Kidney (tissue), 14 donors: Measurements from ENCODE around the gene LY86. TPM values are rescaled to one million over a fixed set of nuclear protein-coding genes. Genes with fewer than 3 reads are reported as not detected.
"Not testable (repeated sequence)": the region's sequence is repeated elsewhere in the genome, so short reads cannot be mapped to it uniquely, and the experiment has no call there.

Source experiments
- DNase-seq, 5 donors: peaks; one replicate each; pipeline ENCODE4 v3.0.0-alpha.2; 2013 to 2020
- FAIRE-seq: peaks from 2 replicates; lab custom pipeline; 2012; peaks lifted over from hg19 to GRCh38; lab: Jason Lieb, UNC
- H3K27ac ChIP-seq, 2 donors: one replicate each; pipeline ENCODE4 v1.7.0; 2013; ENCODE audit warnings: low read depth in 2 of 2, low read length in 2 of 2, inconsistent platforms in 1 of 2
- H3K27me3 ChIP-seq: one replicate; pipeline ENCODE4 v1.7.1; 2013; ENCODE audit warnings: low read length, inconsistent platforms; ENCODE audit not compliant: control insufficient read depth, insufficient read depth
- H3K36me3 ChIP-seq, 3 donors: one replicate each; pipeline versions ENCODE4 v1.7.0 to v1.7.1; 2013; ENCODE audit warnings: low read length in 3 of 3, control low read depth in 1 of 3, inconsistent platforms in 1 of 3; ENCODE audit not compliant: insufficient read depth in 3 of 3, control insufficient read depth in 2 of 3
- H3K4me1 ChIP-seq, 3 donors: one replicate each; pipeline versions ENCODE4 v1.7.0 to v1.7.1; 2013; ENCODE audit warnings: low read length in 3 of 3, inconsistent platforms in 1 of 3, low read depth in 1 of 3; ENCODE audit not compliant: control insufficient read depth in 2 of 3, insufficient read depth in 2 of 3
- H3K4me3 ChIP-seq, 3 donors: one replicate each; pipeline versions ENCODE4 v1.7.0 to v1.8.1; 2013; ENCODE audit warnings: low read length in 3 of 3, control low read depth in 1 of 3, inconsistent platforms in 1 of 3
- H3K9ac ChIP-seq, 3 donors: one replicate each; pipeline versions ENCODE4 v1.7.0 to v1.7.1; 2013; ENCODE audit warnings: low read length in 3 of 3, control low read depth in 1 of 3, inconsistent platforms in 1 of 3
- H3K9me3 ChIP-seq, 3 donors: one replicate each; pipeline versions ENCODE4 v1.7.0 to v1.7.1; 2013; ENCODE audit warnings: low read length in 3 of 3, control low read depth in 1 of 3, inconsistent platforms in 1 of 3; ENCODE audit not compliant: control insufficient read depth in 2 of 3, insufficient read depth in 1 of 3
- intact Hi-C: fragments of 100-400 bp; cut with DNase I; formaldehyde crosslinking; loops from one replicate; pipeline ENCODE4 v1.11.1; 2022
- polyA plus RNA-seq: library from polyadenylated mRNA; stranded (reverse); fragments of 350-450 nt; fragmentation: Illumina TruSeq; extraction: RNeasy Lipid Tissue Mini Kit (QIAGEN cat#74804); gene quantifications from one replicate; pipeline ENCODE4 v1.2.3, GENCODE V29; 2014; ENCODE audit warnings: low read depth, low replicate concordance; ENCODE audit not compliant: insufficient read depth
- total RNA-seq: library from RNA; stranded (reverse); fragmentation: NEBNext Ultra II Directional; extraction: Animal tissue kit (Norgen Biotek cat#: 25700); gene quantifications from one replicate; pipeline ENCODE4 v1.2.1, GENCODE V29; 2021
- TF ChIP-seq, protein P1 (sequence below): IDR thresholded peaks from 3 replicates; pipeline ENCODE4 v1.5.1; 2012; ENCODE audit warnings: mild to moderate bottlenecking, moderate library complexity, borderline replicate concordance; ENCODE audit not compliant: insufficient read depth; ENCODE audit errors: extremely low read depth
- donor health status: control.
- donor health status: control.
- donor health status: control.
- donor health status: control.
- donor health status: control.
- donor health status: DM: yes; HTN: yes; CAD: no.
- donor health status: Normal renal cell carcinoma (clear cell type).

LY86 gene
- total and polyA plus RNA-seq, 2 donors from 2014 or later: 4.8 to 6.1 TPM

GRCh38 chr6:6610031-6610591, 21.6 kb downstream of the LY86 start:
- TF ChIP-seq, protein P1, sequence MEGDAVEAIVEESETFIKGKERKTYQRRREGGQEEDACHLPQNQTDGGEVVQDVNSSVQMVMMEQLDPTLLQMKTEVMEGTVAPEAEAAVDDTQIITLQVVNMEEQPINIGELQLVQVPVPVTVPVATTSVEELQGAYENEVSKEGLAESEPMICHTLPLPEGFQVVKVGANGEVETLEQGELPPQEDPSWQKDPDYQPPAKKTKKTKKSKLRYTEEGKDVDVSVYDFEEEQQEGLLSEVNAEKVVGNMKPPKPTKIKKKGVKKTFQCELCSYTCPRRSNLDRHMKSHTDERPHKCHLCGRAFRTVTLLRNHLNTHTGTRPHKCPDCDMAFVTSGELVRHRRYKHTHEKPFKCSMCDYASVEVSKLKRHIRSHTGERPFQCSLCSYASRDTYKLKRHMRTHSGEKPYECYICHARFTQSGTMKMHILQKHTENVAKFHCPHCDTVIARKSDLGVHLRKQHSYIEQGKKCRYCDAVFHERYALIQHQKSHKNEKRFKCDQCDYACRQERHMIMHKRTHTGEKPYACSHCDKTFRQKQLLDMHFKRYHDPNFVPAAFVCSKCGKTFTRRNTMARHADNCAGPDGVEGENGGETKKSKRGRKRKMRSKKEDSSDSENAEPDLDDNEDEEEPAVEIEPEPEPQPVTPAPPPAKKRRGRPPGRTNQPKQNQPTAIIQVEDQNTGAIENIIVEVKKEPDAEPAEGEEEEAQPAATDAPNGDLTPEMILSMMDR: no peak
- Histone ChIP-seq H3K9ac (no peak overlapping the region), H3K4me1 (peaks cover 0 to 2% (median 0%) of the 10 kb centered on the region in 3 donors), H3K36me3 (no peaks in the 10 kb centered on the region), H3K27me3 (no peaks in the 10 kb centered on the region), H3K27ac (no peak overlapping the region), H3K9me3 (no peaks in the 10 kb centered on the region), H3K4me3 (no peak overlapping the region)
- no peak for FAIRE-seq
- DNase-seq: no peak
- intact Hi-C loops: no loop called here

- intact Hi-C loops: no loop called here
- H3K9me3 ChIP-seq: no peaks in the 10 kb centered on the region
- FAIRE-seq: no peak
- H3K4me3 ChIP-seq: no peak overlapping the region
- peaks cover 0 to 2% (median 0%) of the 10 kb centered on the region in 3 donors for H3K4me1 ChIP-seq
- DNase-seq: no peak
- no peak overlapping the region for H3K9ac ChIP-seq
- no peaks in the 10 kb centered on the region for H3K36me3 ChIP-seq
- no peaks in the 10 kb centered on the region for H3K27me3 ChIP-seq
- H3K27ac ChIP-seq: no peak overlapping the region
- TF ChIP-seq, protein P1: no peak
Observed at GRCh38 chr6:6611486-6611885, 23.0 kb downstream of the LY86 start.

DNA sequence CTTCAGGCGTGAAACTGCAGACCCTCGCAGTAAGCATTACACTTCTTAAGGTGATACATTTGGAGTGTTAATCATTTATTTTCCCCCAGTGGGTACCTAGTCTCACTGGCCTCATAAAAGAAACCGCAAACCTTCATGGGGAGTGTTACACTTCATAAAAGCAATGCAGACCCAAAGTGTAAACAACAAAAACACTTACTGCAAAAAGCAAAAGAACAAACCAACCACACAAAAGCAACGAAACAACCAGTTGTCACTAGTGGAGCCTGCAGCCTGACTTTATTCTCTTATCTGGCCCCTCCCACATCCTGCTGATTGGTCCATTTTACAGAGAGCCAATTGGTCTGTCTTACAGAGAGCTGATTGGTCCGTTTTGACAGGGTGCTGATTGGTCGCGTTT, 23.8 kb downstream of the LY86 start:
- Histone ChIP-seq H3K9me3 (no peaks in the 10 kb centered on the region), H3K4me1 (peaks cover 0 to 2% (median 0%) of the 10 kb centered on the region in 3 donors), H3K36me3 (no peaks in the 10 kb centered on the region), H3K9ac (no peak overlapping the region), H3K4me3 (no peak overlapping the region), H3K27ac (no peak overlapping the region), H3K27me3 (no peaks in the 10 kb centered on the region)
- no peak for DNase-seq
- FAIRE-seq: no peak
- intact Hi-C loops: no loop called here
- TF ChIP-seq, protein P1: no peak

GRCh38 chr6:6613103-6613718, 24.7 kb downstream of the LY86 start:
- H3K9me3 ChIP-seq, H3K27me3 ChIP-seq, intact Hi-C loops, H3K36me3 ChIP-seq, H3K4me3 ChIP-seq, FAIRE-seq, H3K9ac ChIP-seq, DNase-seq, H3K4me1 ChIP-seq, H3K27ac ChIP-seq: not testable (repeated sequence)
